Endothelial cell of umbilical vein (primary cell): ENCODE data around the gene DHX9. TPM values are rescaled to one million over a fixed set of nuclear protein-coding genes. Genes with fewer than 3 reads are reported as not detected.

Experiments
- BruUV-seq: library from RNA; stranded (reverse); fragments of 400-500 nt; replicated peaks from 2 replicates; lab custom pipeline; 2021; lab: Mats Ljungman, UMichigan
- CTCF ChIA-PET: fragments of 300-600, 350-600 bp; sonication (Branson Sonifier 250); formaldehyde crosslinking; loops from one replicate; lab custom pipeline; 2021; ENCODE audit warnings: antibody characterized with exemption, inconsistent platforms; lab: Charles Lee
- POLR2A ChIA-PET: fragments of 300-600, 350-600 bp; sonication (Branson Sonifier 250); formaldehyde crosslinking; loops from one replicate; lab custom pipeline; 2021; ENCODE audit warnings: antibody characterized with exemption, inconsistent platforms; lab: Charles Lee
- DNase-seq: peaks from one replicate; pipeline ENCODE4 v3.0.0-alpha.2; 2011; ENCODE audit warnings: low read depth, low spot score
- FAIRE-seq: peaks from 2 replicates; lab custom pipeline; 2011; peaks lifted over from hg19 to GRCh38; lab: Jason Lieb, UNC
- H2AFZ ChIP-seq: 2 replicates; pipeline ENCODE4 v1.6.0; 2012; ENCODE audit warnings: low read depth, low read length, control low read depth, inconsistent platforms
- H3K27ac ChIP-seq: 2 replicates; pipeline ENCODE4 v1.5.1; 2011; ENCODE audit warnings: low read depth, mild to moderate bottlenecking, control low read depth, low read length, moderate library complexity; ENCODE audit not compliant: insufficient read depth
- H3K27me3 ChIP-seq, 2 experiments: 2 replicates each; pipeline versions ENCODE4 v1.6.0 to v1.6.1; 2011; ENCODE audit warnings: low read length in 2 of 2, mixed read lengths in 1 of 2; ENCODE audit not compliant: control insufficient read depth in 2 of 2, insufficient read depth in 2 of 2
- H3K36me3 ChIP-seq, 2 experiments: 2 replicates in 1 of 2; 3 replicates in 1 of 2; pipeline ENCODE4 v1.5.1; 2011; ENCODE audit warnings: low read length in 2 of 2, mild to moderate bottlenecking in 1 of 2, moderate library complexity in 1 of 2; ENCODE audit not compliant: control insufficient read depth in 2 of 2, insufficient read depth in 2 of 2; ENCODE audit errors: extremely low read depth in 1 of 2
- H3K4me1 ChIP-seq: 3 replicates; pipeline ENCODE4 v1.5.1; 2011; ENCODE audit warnings: mild to moderate bottlenecking, low read length; ENCODE audit not compliant: control insufficient read depth, insufficient read depth; ENCODE audit errors: extremely low read depth
- H3K4me2 ChIP-seq: 2 replicates; pipeline ENCODE4 v1.6.1; 2011; ENCODE audit warnings: low read length, control low read depth, mixed read lengths; ENCODE audit not compliant: insufficient read depth
- H3K4me3 ChIP-seq, 3 experiments: fragments of 200-600 bp in 1 of 3; sonication (generic), shearing (Covaris generic) in 1 of 3; replicated peaks in 1 of 3; 2 replicates each; pipeline ENCODE4 v1.5.1; 2011 to 2016; ENCODE audit warnings: control low read depth in 3 of 3, low read length in 3 of 3, mild to moderate bottlenecking in 2 of 3, inconsistent platforms in 1 of 3, low read depth in 1 of 3, moderate library complexity in 1 of 3; ENCODE audit not compliant: insufficient read depth in 1 of 3
- H3K79me2 ChIP-seq: 2 replicates; pipeline ENCODE4 v1.6.0; 2012; ENCODE audit warnings: low read length, inconsistent platforms; ENCODE audit not compliant: control insufficient read depth, insufficient read depth
- H3K9ac ChIP-seq: replicated peaks from 2 replicates; pipeline ENCODE3; 2011; ENCODE audit warnings: low read length, control low read depth; ENCODE audit not compliant: insufficient read depth; ENCODE audit errors: extremely low read depth
- H3K9me1 ChIP-seq: replicated peaks from 3 replicates; pipeline ENCODE4 v1.6.0; 2011; ENCODE audit warnings: mild to moderate bottlenecking, low read length; ENCODE audit not compliant: control insufficient read depth, insufficient read depth; ENCODE audit errors: extremely low read depth
- H3K9me3 ChIP-seq: replicated peaks from 2 replicates; pipeline ENCODE4 v1.5.1; 2012; ENCODE audit warnings: low read length, inconsistent platforms; ENCODE audit not compliant: control insufficient read depth, insufficient read depth
- H4K20me1 ChIP-seq: replicated peaks from 2 replicates; pipeline ENCODE3; 2011; ENCODE audit warnings: mild to moderate bottlenecking, low read length; ENCODE audit not compliant: control insufficient read depth, insufficient read depth; ENCODE audit errors: extremely low read depth
- CTCF ChIP-seq, 2 donors: IDR thresholded peaks; 1 replicate in 1 of 2; 2 replicates in 1 of 2; pipeline ENCODE4 v1.5.1; 2011; ENCODE audit warnings: low read length in 2 of 2, mild to moderate bottlenecking in 2 of 2, moderate library complexity in 2 of 2, control low read depth in 1 of 2, inconsistent platforms in 1 of 2, low read depth in 1 of 2; ENCODE audit not compliant: insufficient read depth in 1 of 2; ENCODE audit errors: extremely low read depth in 1 of 2
- EZH2 ChIP-seq: IDR thresholded peaks from 2 replicates; pipeline ENCODE4 v1.6.1; 2012; ENCODE audit warnings: borderline replicate concordance, low read depth, mild to moderate bottlenecking, moderate library complexity, low read length, inconsistent platforms; ENCODE audit not compliant: severe bottlenecking
- FOS ChIP-seq: IDR thresholded peaks from 2 replicates; pipeline ENCODE4 v1.6.1; 2011; ENCODE audit warnings: mild to moderate bottlenecking, low read length, moderate library complexity, borderline replicate concordance; ENCODE audit not compliant: insufficient read depth
- GATA2 ChIP-seq: IDR thresholded peaks from 2 replicates; pipeline ENCODE4 v1.7.0; 2011; ENCODE audit warnings: low read depth, mild to moderate bottlenecking, moderate library complexity, mixed read lengths, low read length; ENCODE audit not compliant: insufficient read length, insufficient read depth
- JUN ChIP-seq: IDR thresholded peaks from 2 replicates; pipeline ENCODE4 v1.6.1; 2011; ENCODE audit warnings: borderline replicate concordance, low read depth; ENCODE audit not compliant: insufficient read length, insufficient read depth
- MAX ChIP-seq: IDR thresholded peaks from 2 replicates; pipeline ENCODE4 v1.6.1; 2011; ENCODE audit not compliant: insufficient read depth, insufficient read length
- MYC ChIP-seq: IDR thresholded peaks from one replicate; pipeline ENCODE4 v1.6.1; 2011; ENCODE audit warnings: mild to moderate bottlenecking, low read depth, low read length
- POLR2A ChIP-seq: IDR thresholded peaks from 2 replicates; pipeline ENCODE4 v1.6.1; 2012; ENCODE audit warnings: low read depth, mild to moderate bottlenecking, control low read depth, low read length
- POLR2AphosphoS5 ChIP-seq: IDR thresholded peaks from 2 replicates; pipeline ENCODE4 v1.6.1; 2012; ENCODE audit warnings: low read depth, mild to moderate bottlenecking, control low read depth, low read length, moderate library complexity; ENCODE audit not compliant: insufficient read depth
- dilution Hi-C: fragments of 300-500 bp; cut with MboI; formaldehyde crosslinking; loops from one replicate; pipeline ENCODE4 v1.15.0; 2019; ENCODE audit warnings: low sequenced_read_pairs; ENCODE audit not compliant: extremely low pct_ligation_motif_present
- intact Hi-C: fragments of 100-400 bp; cut with micrococcal nuclease; formaldehyde crosslinking; loops from one replicate; pipeline ENCODE4 v1.10.0; 2022
- polyA plus RNA-seq, 4 experiments: library from polyadenylated mRNA; depleted of rRNA in 3 of 4; stranded (reverse) in 3 of 4; unstranded in 1 of 4; fragments of >200 nt; gene quantifications; 2 replicates each; pipeline versions ENCODE4 v1.2.1 to v1.2.3, GENCODE V29; 2011 to 2012; ENCODE audit warnings: missing spikeins in 1 of 4
- total RNA-seq: library from RNA; stranded (reverse); gene quantifications from 2 replicates; pipeline ENCODE4 v1.2.3, GENCODE V29; 2021

Gene DHX9
- total and polyA plus RNA-seq, 2 donors (not counting 3 experiments of a cell fraction or from before 2014, with no cell fraction given), result 142 to 220 TPM

DNA sequence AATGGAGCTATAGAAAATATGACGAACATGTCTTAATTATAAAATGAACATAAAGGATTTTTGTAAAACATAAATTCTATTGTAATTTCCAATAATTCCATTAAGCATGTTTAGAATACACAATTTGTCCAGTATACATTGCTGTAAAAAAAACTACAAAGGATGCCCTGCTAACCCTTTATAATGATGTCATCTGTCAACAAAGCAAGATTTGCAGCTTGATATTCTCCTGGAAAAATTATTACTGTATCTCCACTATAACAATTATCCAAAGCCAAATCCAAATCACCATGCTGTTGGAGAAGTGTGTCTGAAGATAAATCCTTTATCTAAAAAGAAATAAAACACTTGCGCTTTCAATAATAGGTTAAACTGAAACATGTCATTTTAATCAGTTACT is 66.2 kb downstream of the DHX9 start:
- H3K79me2 ChIP-seq, result no peaks in the 10 kb centered on the region
- no peaks in the 10 kb centered on the region for H3K9me1 ChIP-seq
- BruUV-seq, result no TSS peak
- no peak for DNase-seq
- no peaks in the 10 kb centered on the region for H3K4me1 ChIP-seq
- ChIA-PET CTCF (no interaction called here), POLR2A (no interaction called here)
- H3K4me2 ChIP-seq, result no peak overlapping the region
- H3K36me3 ChIP-seq, result no peaks in the 10 kb centered on the region
- dilution Hi-C loops (no loop called here), intact Hi-C loops (no loop called here)
- no peaks in the 10 kb centered on the region for H4K20me1 ChIP-seq
- no peak overlapping the region for H3K4me3 ChIP-seq
- FAIRE-seq, result no peak
- H2AFZ ChIP-seq, result no peak overlapping the region
- peaks cover 0 to 2% of the 10 kb centered on the region in 2 experiments for H3K27me3 ChIP-seq
- H3K9ac ChIP-seq, result no peak overlapping the region
- no peak overlapping the region for H3K27ac ChIP-seq
- TF ChIP-seq EZH2 (no peak), MYC (no peak), JUN (no peak), FOS (no peak), POLR2A (no peak), MAX (no peak), GATA2 (no peak), CTCF (IDR thresholded peaks at IDR 0.05; ENCODE audit: extremely low read depth in 1 of 2, insufficient read depth in 1 of 2, low read depth in 1 of 2, low read length in 2 of 2) (no peak), POLR2AphosphoS5 (no peak)
- H3K9me3 ChIP-seq, result no peaks in the 10 kb centered on the region
